ENCODE measurements around the gene PIAS4.

- TF ChIP-seq EZH2 (IDR thresholded peaks at IDR 0.05; ENCODE audit: insufficient read depth, poor library complexity, severe bottlenecking), result no peak
- no peak for TF ChIP-seq EZH2phosphoT487 (IDR thresholded peaks at IDR 0.05; ENCODE audit: insufficient read depth, low read depth)
Measured at GRCh38 chr19:4059453-4059871, 51.9 kb downstream of the PIAS4 start.
